CD4-positive, alpha-beta T cell (primary cell): ENCODE data around the gene EIF3L. TPM values are rescaled to one million over a fixed set of nuclear protein-coding genes. Genes with fewer than 3 reads are reported as not detected.

Source experiments
- ATAC-seq: fragments of 200-7000 bp; cut with Tn5 transposase; one replicate; pipeline ENCODE4 v1.10.0; 2022; ENCODE audit warnings: mild to moderate bottlenecking; ENCODE audit not compliant: poor library complexity
- CTCF ChIA-PET: fragments of 350-600 bp; sonication (Branson Sonifier 250); formaldehyde crosslinking; loops from one replicate; lab custom pipeline; 2021; ENCODE audit warnings: antibody characterized with exemption, inconsistent platforms; lab: Charles Lee
- POLR2A ChIA-PET: fragments of 350-600 bp; sonication (Branson Sonifier 250); formaldehyde crosslinking; loops from one replicate; lab custom pipeline; 2021; ENCODE audit warnings: antibody characterized with exemption, inconsistent platforms; lab: Charles Lee
- DNase-seq, 14 experiments: peaks; one replicate each; pipeline ENCODE4 v3.0.0-alpha.2; 2013 to 2020; ENCODE audit warnings: mixed read lengths in 2 of 14
- H3K27ac ChIP-seq, 2 donors: one replicate each; pipeline versions ENCODE4 v1.5.1 to v1.7.0; 2013; ENCODE audit warnings: low read length in 2 of 2, low read depth in 1 of 2, mild to moderate bottlenecking in 1 of 2
- H3K27me3 ChIP-seq, 2 experiments: 1 replicate in 1 of 2; 2 replicates in 1 of 2; pipeline versions ENCODE4 v1.6.1 to v1.7.0; 2013; ENCODE audit warnings: low read length in 2 of 2, control low read depth in 1 of 2, mild to moderate bottlenecking in 1 of 2, moderate library complexity in 1 of 2; ENCODE audit not compliant: insufficient read depth in 2 of 2, control insufficient read depth in 1 of 2
- H3K36me3 ChIP-seq: one replicate; pipeline ENCODE4 v1.6.1; 2013; ENCODE audit warnings: low read length, control low read depth; ENCODE audit not compliant: insufficient read depth
- H3K4me1 ChIP-seq: one replicate; pipeline ENCODE4 v1.6.1; 2013; ENCODE audit warnings: low read length, control low read depth; ENCODE audit not compliant: insufficient read depth
- H3K4me3 ChIP-seq: one replicate; pipeline ENCODE4 v1.5.1; 2013; ENCODE audit warnings: mild to moderate bottlenecking, low read length, moderate library complexity
- H3K9me3 ChIP-seq, 2 experiments: 1 replicate in 1 of 2; 2 replicates in 1 of 2; pipeline versions ENCODE4 v1.6.1 to v1.7.0; 2013; ENCODE audit warnings: low read length in 2 of 2, mild to moderate bottlenecking in 2 of 2, control low read depth in 1 of 2, moderate library complexity in 1 of 2; ENCODE audit not compliant: control insufficient read depth in 1 of 2, insufficient read depth in 1 of 2
- H3K27ac Mint-ChIP-seq: one replicate; pipeline ENCODE4 v1.8.0; 2020; ENCODE audit warnings: mixed read lengths
- H3K27me3 Mint-ChIP-seq: one replicate; pipeline ENCODE4 v1.8.0; 2021; ENCODE audit warnings: mixed read lengths
- H3K36me3 Mint-ChIP-seq: one replicate; pipeline ENCODE4 v1.8.0; 2021; ENCODE audit warnings: low read depth, mixed read lengths
- H3K4me1 Mint-ChIP-seq: one replicate; pipeline ENCODE4 v1.8.0; 2021; ENCODE audit warnings: low read depth, mixed read lengths
- H3K4me3 Mint-ChIP-seq: one replicate; pipeline ENCODE4 v1.8.0; 2020; ENCODE audit warnings: mild to moderate bottlenecking, mixed read lengths
- H3K9me3 Mint-ChIP-seq: one replicate; pipeline ENCODE4 v1.8.0; 2020; ENCODE audit warnings: mixed read lengths
- CTCF ChIP-seq: fragments of 200-600 bp; IDR thresholded peaks from one replicate; pipeline ENCODE4 v1.8.0; 2022; ENCODE audit warnings: antibody characterized with exemption, mild to moderate bottlenecking
- intact Hi-C, 2 experiments: fragments of 100-400 bp; cut with DNase I in 1 of 2; cut with micrococcal nuclease in 1 of 2; formaldehyde crosslinking; loops; one replicate each; pipeline versions ENCODE4 v1.15.1 to v1.9.0; 2023 to 2025; cut with DNase I, micrococcal nuclease
- total RNA-seq, 174 experiments: library from RNA in 2 of 174; stranded (reverse) in 2 of 174; gene quantifications; one replicate each; pipeline ENCODE4 v1.2.3 and lab custom pipeline; 2021 to 2026

EIF3L gene
- total RNA-seq, 2 experiments from 2014 or later: 525 to 541 TPM

- CTCF ChIA-PET: no interaction called here
- no peak overlapping the region for H3K4me3 Mint-ChIP-seq
- intact Hi-C loops: no loop called here
- H3K36me3 Mint-ChIP-seq: peaks cover 29% of the 10 kb centered on the region
- H3K27ac ChIP-seq: no peak overlapping the region
- POLR2A ChIA-PET: interaction anchor here (2.0 kb wide), 1 partner anchor 13 kb away, joined by 7 read pairs; the partner anchor contains the start of gene MICALL1
- H3K27me3 ChIP-seq: no peaks in the 10 kb centered on the region
- H3K4me1 ChIP-seq: peaks cover 4% of the 10 kb centered on the region
- peaks cover 36% of the 10 kb centered on the region for H3K36me3 ChIP-seq
- no peaks in the 10 kb centered on the region for H3K9me3 ChIP-seq
- TF ChIP-seq CTCF: no peak
- H3K27me3 Mint-ChIP-seq: no peaks in the 10 kb centered on the region
- no peak overlapping the region for H3K27ac Mint-ChIP-seq
- H3K9me3 Mint-ChIP-seq: no peaks in the 10 kb centered on the region
- DNase-seq: peak in 1 of 14 experiments; percentile 8
- ATAC-seq: no peak
- no peak overlapping the region for H3K4me3 ChIP-seq
- H3K4me1 Mint-ChIP-seq: peaks cover 4% of the 10 kb centered on the region
These were observed 69.5 kb downstream of the EIF3L start for GRCh38 chr22:37918580-37919270.

- H3K27me3 Mint-ChIP-seq: no peaks in the 10 kb centered on the region
- H3K9me3 Mint-ChIP-seq: no peaks in the 10 kb centered on the region
- no peak for ATAC-seq
- CTCF ChIA-PET: no interaction called here
- TF ChIP-seq CTCF: no peak
- intact Hi-C loops: no loop called here
- no peak overlapping the region for H3K27ac ChIP-seq
- H3K4me3 Mint-ChIP-seq: no peak overlapping the region
- H3K27ac Mint-ChIP-seq: peak overlapping the region; percentile 13
- H3K9me3 ChIP-seq: no peaks in the 10 kb centered on the region
- peaks cover 4% of the 10 kb centered on the region for H3K4me1 Mint-ChIP-seq
- no peaks in the 10 kb centered on the region for H3K27me3 ChIP-seq
- POLR2A ChIA-PET: interaction anchor here (2.0 kb wide), 1 partner anchor 14 kb away, joined by 7 read pairs; the partner anchor contains the start of gene MICALL1
- DNase-seq: peak in 1 of 14 experiments; percentile 8
- H3K36me3 Mint-ChIP-seq: peaks cover 30% of the 10 kb centered on the region
- peak overlapping the region; percentile 2 for H3K4me3 ChIP-seq
- peaks cover 44% of the 10 kb centered on the region for H3K36me3 ChIP-seq
- H3K4me1 ChIP-seq: peaks cover 4% of the 10 kb centered on the region
These were observed 70.9 kb downstream of the EIF3L start for GRCh38 chr22:37920126-37920525.

- Histone ChIP-seq H3K27ac (no peak overlapping the region), H3K27me3 (no peaks in the 10 kb centered on the region), H3K9me3 (no peaks in the 10 kb centered on the region), H3K4me1 (peaks cover 4% of the 10 kb centered on the region), H3K4me3 (no peak overlapping the region), H3K36me3 (peaks cover 52% of the 10 kb centered on the region)
- POLR2A ChIA-PET: no interaction called here
- no peak for TF ChIP-seq CTCF
- Mint-ChIP-seq H3K4me3 (no peak overlapping the region), H3K27me3 (no peaks in the 10 kb centered on the region), H3K9me3 (no peaks in the 10 kb centered on the region), H3K4me1 (peaks cover 4% of the 10 kb centered on the region), H3K36me3 (peaks cover 28% of the 10 kb centered on the region), H3K27ac (no peak overlapping the region)
- CTCF ChIA-PET: interaction anchor here (0.7 kb wide), 1 partner anchor 1322 kb away, joined by 4 read pairs; no protein-coding TSS in a partner anchor
- DNase-seq: no peak
- ATAC-seq: peak; percentile 32
- intact Hi-C loops: no loop called here
These were observed 73.0 kb downstream of the EIF3L start for GRCh38 chr22:37922191-37922590.
